ENCODE data around the gene NAA25.

NAA25 gene

DNA sequence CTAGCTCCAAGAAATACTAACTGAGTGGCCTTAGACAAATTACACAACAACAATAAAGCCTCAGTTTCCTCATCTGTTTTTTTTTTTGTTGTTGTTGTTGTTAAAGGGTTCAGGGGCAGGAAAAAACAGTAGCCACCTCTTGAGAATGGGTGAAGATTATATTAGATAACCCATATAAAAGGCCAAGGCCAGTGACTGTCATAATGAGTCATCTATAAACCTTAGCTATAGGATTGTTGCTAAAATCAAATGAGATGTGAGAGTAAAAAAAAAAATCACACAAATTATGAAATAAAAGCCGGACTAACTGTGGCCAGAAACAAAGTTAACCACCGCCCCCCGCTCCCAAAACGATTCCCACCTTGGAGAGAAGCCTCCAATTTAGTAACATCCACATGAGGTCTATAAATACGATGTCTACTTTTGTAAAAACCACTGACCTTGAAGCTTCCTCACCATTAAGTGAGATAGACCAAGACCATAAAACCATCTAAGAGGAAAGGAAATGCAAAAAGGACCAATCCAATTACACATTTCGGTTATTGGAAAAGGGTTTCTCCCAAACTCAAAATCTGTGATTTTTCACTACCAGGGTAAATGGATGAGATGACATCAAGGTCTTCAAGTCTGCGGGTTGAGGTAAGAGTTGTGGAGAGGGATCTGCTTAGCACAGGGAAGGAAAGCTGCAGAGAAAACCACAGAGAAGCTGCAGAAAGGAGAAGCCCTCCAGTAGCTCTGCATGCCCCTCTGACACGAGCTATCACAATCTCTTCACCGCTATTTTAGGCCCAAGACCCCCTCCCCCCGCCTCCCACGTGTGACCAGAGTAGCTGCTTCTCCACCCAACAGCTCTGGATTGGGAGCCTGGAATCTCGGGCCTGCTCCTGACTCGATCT is 1.0 kb downstream of the NAA25 start:
- TF ChIP-seq TAF1 (IDR thresholded peaks at IDR 0.05; ENCODE audit: borderline replicate concordance, insufficient read depth, low read length) (no peak), SIN3A (IDR thresholded peaks at IDR 0.05; ENCODE audit: borderline replicate concordance, insufficient read depth, low read length) (no peak; the same call in 1 of the 2 replicates), FOXP2 (optimal IDR thresholded peaks at IDR 0.05; ENCODE audit: borderline replicate concordance, extremely low read depth, extremely low read length, insufficient read depth) (no peak), POLR2AphosphoS5 (IDR thresholded peaks at IDR 0.05; ENCODE audit: low read depth, low read length) (no peak)
- TF ChIP-seq, protein P1, sequence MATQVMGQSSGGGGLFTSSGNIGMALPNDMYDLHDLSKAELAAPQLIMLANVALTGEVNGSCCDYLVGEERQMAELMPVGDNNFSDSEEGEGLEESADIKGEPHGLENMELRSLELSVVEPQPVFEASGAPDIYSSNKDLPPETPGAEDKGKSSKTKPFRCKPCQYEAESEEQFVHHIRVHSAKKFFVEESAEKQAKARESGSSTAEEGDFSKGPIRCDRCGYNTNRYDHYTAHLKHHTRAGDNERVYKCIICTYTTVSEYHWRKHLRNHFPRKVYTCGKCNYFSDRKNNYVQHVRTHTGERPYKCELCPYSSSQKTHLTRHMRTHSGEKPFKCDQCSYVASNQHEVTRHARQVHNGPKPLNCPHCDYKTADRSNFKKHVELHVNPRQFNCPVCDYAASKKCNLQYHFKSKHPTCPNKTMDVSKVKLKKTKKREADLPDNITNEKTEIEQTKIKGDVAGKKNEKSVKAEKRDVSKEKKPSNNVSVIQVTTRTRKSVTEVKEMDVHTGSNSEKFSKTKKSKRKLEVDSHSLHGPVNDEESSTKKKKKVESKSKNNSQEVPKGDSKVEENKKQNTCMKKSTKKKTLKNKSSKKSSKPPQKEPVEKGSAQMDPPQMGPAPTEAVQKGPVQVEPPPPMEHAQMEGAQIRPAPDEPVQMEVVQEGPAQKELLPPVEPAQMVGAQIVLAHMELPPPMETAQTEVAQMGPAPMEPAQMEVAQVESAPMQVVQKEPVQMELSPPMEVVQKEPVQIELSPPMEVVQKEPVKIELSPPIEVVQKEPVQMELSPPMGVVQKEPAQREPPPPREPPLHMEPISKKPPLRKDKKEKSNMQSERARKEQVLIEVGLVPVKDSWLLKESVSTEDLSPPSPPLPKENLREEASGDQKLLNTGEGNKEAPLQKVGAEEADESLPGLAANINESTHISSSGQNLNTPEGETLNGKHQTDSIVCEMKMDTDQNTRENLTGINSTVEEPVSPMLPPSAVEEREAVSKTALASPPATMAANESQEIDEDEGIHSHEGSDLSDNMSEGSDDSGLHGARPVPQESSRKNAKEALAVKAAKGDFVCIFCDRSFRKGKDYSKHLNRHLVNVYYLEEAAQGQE (IDR thresholded peaks at IDR 0.05; ENCODE audit: insufficient read depth in 1 of 2, low read depth in 2 of 2, low read length in 2 of 2) = no peak

DNA sequence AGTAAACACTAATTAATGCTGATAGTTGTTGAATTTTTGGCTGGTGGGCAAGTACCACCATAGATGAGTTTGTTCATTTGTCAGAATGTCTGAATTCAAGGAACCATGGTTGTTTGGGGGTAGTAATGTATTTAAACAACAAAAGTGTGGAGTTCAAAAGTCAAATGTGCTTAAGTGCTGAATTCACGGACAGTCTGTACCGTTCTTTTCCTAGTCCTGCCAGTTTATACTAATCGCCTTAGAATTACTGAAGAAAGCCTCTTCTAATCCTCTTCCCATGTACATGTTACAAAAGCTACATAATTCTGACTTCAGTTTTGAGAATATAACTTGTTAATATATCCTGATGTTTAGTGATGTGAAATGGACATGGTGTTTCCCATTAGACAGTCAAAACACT is 2.7 kb downstream of the NAA25 start:
- no peak for TF ChIP-seq SIN3A (IDR thresholded peaks at IDR 0.05; ENCODE audit: borderline replicate concordance, insufficient read depth, low read length)
- TF ChIP-seq, protein P1 (IDR thresholded peaks at IDR 0.05; ENCODE audit: insufficient read depth in 1 of 2, low read depth in 2 of 2, low read length in 2 of 2) = no peak
- TF ChIP-seq POLR2AphosphoS5 (IDR thresholded peaks at IDR 0.05; ENCODE audit: low read depth, low read length) = no peak
- TF ChIP-seq TAF1 (IDR thresholded peaks at IDR 0.05; ENCODE audit: borderline replicate concordance, insufficient read depth, low read length) = no peak
- no peak for TF ChIP-seq FOXP2 (optimal IDR thresholded peaks at IDR 0.05; ENCODE audit: borderline replicate concordance, extremely low read depth, extremely low read length, insufficient read depth)

DNA sequence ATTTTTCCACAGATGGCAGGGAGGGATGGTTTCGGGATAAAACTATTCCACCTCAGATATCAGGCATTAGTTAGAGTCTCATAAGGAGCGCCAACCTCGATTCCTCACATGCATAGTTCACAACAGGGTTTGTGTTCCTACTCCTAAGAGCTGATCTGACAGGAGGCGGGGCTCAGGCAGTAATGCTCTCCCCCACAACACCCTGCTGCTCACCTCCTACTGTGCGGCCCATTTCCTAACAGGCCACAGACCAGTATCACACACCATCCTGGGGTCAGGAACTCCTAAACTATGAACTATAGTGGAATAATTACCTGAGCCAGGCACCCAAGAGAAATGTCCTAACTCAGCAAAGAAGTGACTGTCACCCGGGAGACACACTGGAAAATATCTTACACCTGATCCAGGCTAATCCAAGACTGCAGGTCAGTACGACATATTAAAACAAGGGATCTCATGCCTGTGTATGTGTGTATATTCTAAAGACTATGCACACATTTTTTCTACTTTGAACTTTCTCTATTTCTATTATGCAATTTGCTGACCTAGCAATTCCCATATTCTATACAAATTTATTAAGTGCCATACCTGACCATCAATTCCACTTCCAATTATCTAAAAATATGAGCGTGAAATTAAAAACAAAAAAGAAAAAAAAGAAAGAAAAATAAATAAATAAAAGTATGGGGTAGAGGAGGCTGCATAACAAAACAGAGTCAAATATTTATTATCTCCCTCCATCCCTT is 4.7 kb downstream of the NAA25 start:
- no peak for TF ChIP-seq POLR2AphosphoS5 (IDR thresholded peaks at IDR 0.05; ENCODE audit: low read depth, low read length)

DNA sequence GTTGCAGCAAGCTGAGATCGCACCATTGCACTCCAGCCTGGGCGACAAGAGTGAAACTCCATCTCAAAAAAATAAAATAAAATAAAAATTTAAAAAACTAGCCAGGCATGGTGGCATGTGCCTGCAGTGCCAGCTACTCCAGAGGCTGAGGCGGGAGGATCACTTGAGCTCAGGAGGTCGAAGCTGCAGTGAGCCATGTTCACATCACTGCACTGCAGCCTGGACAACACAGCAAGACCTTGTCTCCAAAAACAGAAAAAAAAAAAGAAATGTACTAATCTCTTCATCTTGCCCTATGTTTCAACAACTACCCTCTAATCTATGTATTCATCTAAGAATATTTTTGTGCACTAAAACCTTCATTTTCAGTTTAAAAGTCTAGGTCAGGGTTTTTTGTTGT is 6.5 kb downstream of the NAA25 start:
- TF ChIP-seq FOXP2 (optimal IDR thresholded peaks at IDR 0.05; ENCODE audit: borderline replicate concordance, extremely low read depth, extremely low read length, insufficient read depth) (no peak), SIN3A (IDR thresholded peaks at IDR 0.05; ENCODE audit: borderline replicate concordance, insufficient read depth, low read length) (no peak), POLR2AphosphoS5 (IDR thresholded peaks at IDR 0.05; ENCODE audit: low read depth, low read length) (no peak), TAF1 (IDR thresholded peaks at IDR 0.05; ENCODE audit: borderline replicate concordance, insufficient read depth, low read length) (no peak)
- TF ChIP-seq, protein P1 (IDR thresholded peaks at IDR 0.05; ENCODE audit: insufficient read depth in 1 of 2, low read depth in 2 of 2, low read length in 2 of 2) = no peak

DNA sequence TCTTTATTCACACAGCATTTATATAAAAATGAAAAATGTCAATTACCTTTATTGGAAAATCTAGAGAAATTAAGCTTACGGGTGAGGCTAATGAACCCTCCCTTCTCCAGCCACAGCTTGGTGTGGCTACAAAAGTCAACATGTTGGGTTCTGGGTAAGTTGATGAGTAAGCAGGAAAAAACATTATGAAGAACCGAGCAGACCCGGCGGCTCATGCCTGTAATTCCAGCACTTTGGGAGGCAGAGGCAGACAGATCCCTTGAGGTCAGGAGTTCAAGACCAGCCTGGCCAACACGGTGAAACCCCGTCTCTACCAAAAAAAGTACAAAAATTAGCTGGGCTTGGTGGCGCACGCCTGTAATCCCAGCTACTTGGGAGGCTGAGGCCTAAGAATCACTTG is 10.9 kb downstream of the NAA25 start:
- no peak for TF ChIP-seq FOXP2 (optimal IDR thresholded peaks at IDR 0.05; ENCODE audit: borderline replicate concordance, extremely low read depth, extremely low read length, insufficient read depth)
- TF ChIP-seq SIN3A (IDR thresholded peaks at IDR 0.05; ENCODE audit: borderline replicate concordance, insufficient read depth, low read length) = no peak
- TF ChIP-seq TAF1 (IDR thresholded peaks at IDR 0.05; ENCODE audit: borderline replicate concordance, insufficient read depth, low read length) = no peak
- TF ChIP-seq POLR2AphosphoS5 (IDR thresholded peaks at IDR 0.05; ENCODE audit: low read depth, low read length) = no peak
- TF ChIP-seq, protein P1 (IDR thresholded peaks at IDR 0.05; ENCODE audit: insufficient read depth in 1 of 2, low read depth in 2 of 2, low read length in 2 of 2) = no peak
